ENCODE results near the gene MSANTD1.

MSANTD1 gene

GRCh38 chr4:3226944-3227343, 22.0 kb upstream of the MSANTD1 start:
- Histone ChIP-seq H3K27ac (ENCODE audit: low read length) (no peak overlapping the region), H3K4me1 (ENCODE audit: low read length) (peaks cover 34% of the 10 kb centered on the region), H3K9me3 (ENCODE audit: insufficient read depth, low read length) (no peaks in the 10 kb centered on the region), H3K27me3 (ENCODE audit: low read depth, low read length) (no peaks in the 10 kb centered on the region), H3K79me2 (ENCODE audit: low read length) (no peaks in the 10 kb centered on the region), H4K20me1 (ENCODE audit: insufficient read depth, low read length) (peaks cover 20% of the 10 kb centered on the region), H3K9ac (ENCODE audit: low read length) (no peak overlapping the region), H3K4me2 (ENCODE audit: low read length) (no peak overlapping the region), H2AFZ (ENCODE audit: low read depth, low read length) (no peak overlapping the region), H3K36me3 (replicated peaks; ENCODE audit: low read depth, low read length) (peaks cover 81% of the 10 kb centered on the region), H3K4me3 (ENCODE audit: low read length) (no peak overlapping the region)
- TF ChIP-seq CTCF (IDR thresholded peaks at IDR 0.05; ENCODE audit: low read depth, low read length) (no peak), EZH2phosphoT487 (IDR thresholded peaks at IDR 0.05; ENCODE audit: low read depth) (no peak)

- peaks cover 20% of the 10 kb centered on the region for H4K20me1 ChIP-seq (ENCODE audit: insufficient read depth, low read length)
- H3K27me3 ChIP-seq (ENCODE audit: low read depth, low read length): no peaks in the 10 kb centered on the region
- peaks cover 82% of the 10 kb centered on the region for H3K36me3 ChIP-seq (replicated peaks; ENCODE audit: low read depth, low read length)
- no peak overlapping the region for H3K27ac ChIP-seq (ENCODE audit: low read length)
- TF ChIP-seq CTCF (IDR thresholded peaks at IDR 0.05; ENCODE audit: low read depth, low read length) (no peak), EZH2phosphoT487 (IDR thresholded peaks at IDR 0.05; ENCODE audit: low read depth) (no peak)
- H2AFZ ChIP-seq (ENCODE audit: low read depth, low read length): no peak overlapping the region
- no peak overlapping the region for H3K4me2 ChIP-seq (ENCODE audit: low read length)
- H3K4me3 ChIP-seq (ENCODE audit: low read length): no peak overlapping the region
- H3K9me3 ChIP-seq (ENCODE audit: insufficient read depth, low read length): no peaks in the 10 kb centered on the region
- H3K79me2 ChIP-seq (ENCODE audit: low read length): no peaks in the 10 kb centered on the region
- H3K4me1 ChIP-seq (ENCODE audit: low read length): peaks cover 24% of the 10 kb centered on the region
- no peak overlapping the region for H3K9ac ChIP-seq (ENCODE audit: low read length)
Measured at GRCh38 chr4:3227878-3228675, 20.9 kb upstream of the MSANTD1 start.

GRCh38 chr4:3228881-3229280, 20.1 kb upstream of the MSANTD1 start:
- no peak overlapping the region for H3K4me2 ChIP-seq (ENCODE audit: low read length)
- no peak overlapping the region for H3K27ac ChIP-seq (ENCODE audit: low read length)
- H3K9me3 ChIP-seq (ENCODE audit: insufficient read depth, low read length): no peaks in the 10 kb centered on the region
- H2AFZ ChIP-seq (ENCODE audit: low read depth, low read length): no peak overlapping the region
- TF ChIP-seq EZH2phosphoT487 (IDR thresholded peaks at IDR 0.05; ENCODE audit: low read depth) (no peak), CTCF (IDR thresholded peaks at IDR 0.05; ENCODE audit: low read depth, low read length) (no peak)
- peaks cover 79% of the 10 kb centered on the region for H3K36me3 ChIP-seq (replicated peaks; ENCODE audit: low read depth, low read length)
- H3K79me2 ChIP-seq (ENCODE audit: low read length): no peaks in the 10 kb centered on the region
- peaks cover 16% of the 10 kb centered on the region for H3K4me1 ChIP-seq (ENCODE audit: low read length)
- no peak overlapping the region for H3K9ac ChIP-seq (ENCODE audit: low read length)
- H3K4me3 ChIP-seq (ENCODE audit: low read length): no peak overlapping the region
- H4K20me1 ChIP-seq (ENCODE audit: insufficient read depth, low read length): peaks cover 15% of the 10 kb centered on the region
- no peaks in the 10 kb centered on the region for H3K27me3 ChIP-seq (ENCODE audit: low read depth, low read length)

- no peaks in the 10 kb centered on the region for H3K79me2 ChIP-seq (ENCODE audit: low read length)
- no peak overlapping the region for H3K27ac ChIP-seq (ENCODE audit: low read length)
- H3K4me2 ChIP-seq (ENCODE audit: low read length): no peak overlapping the region
- no peaks in the 10 kb centered on the region for H3K9me3 ChIP-seq (ENCODE audit: insufficient read depth, low read length)
- no peaks in the 10 kb centered on the region for H3K27me3 ChIP-seq (ENCODE audit: low read depth, low read length)
- H2AFZ ChIP-seq (ENCODE audit: low read depth, low read length): no peak overlapping the region
- H3K4me3 ChIP-seq (ENCODE audit: low read length): no peak overlapping the region
- peaks cover 14% of the 10 kb centered on the region for H4K20me1 ChIP-seq (ENCODE audit: insufficient read depth, low read length)
- no peak overlapping the region for H3K9ac ChIP-seq (ENCODE audit: low read length)
- H3K36me3 ChIP-seq (replicated peaks; ENCODE audit: low read depth, low read length): peaks cover 78% of the 10 kb centered on the region
- peaks cover 11% of the 10 kb centered on the region for H3K4me1 ChIP-seq (ENCODE audit: low read length)
- TF ChIP-seq CTCF (IDR thresholded peaks at IDR 0.05; ENCODE audit: low read depth, low read length) (no peak), EZH2phosphoT487 (IDR thresholded peaks at IDR 0.05; ENCODE audit: low read depth) (no peak)
Measured at GRCh38 chr4:3229328-3229727, 19.6 kb upstream of the MSANTD1 start.
